NT2/D1 (cell line): Measurements from ENCODE around the gene CLSTN2.

Source experiments
- SUZ12 ChIP-seq: IDR thresholded peaks from 2 replicates; pipeline ENCODE4 v1.6.1; 2011; ENCODE audit not compliant: insufficient read length, insufficient read depth; ENCODE audit errors: extremely low read depth
- YY1 ChIP-seq: IDR thresholded peaks from 2 replicates; pipeline ENCODE4 v1.6.1; 2011; ENCODE audit not compliant: insufficient read length, insufficient read depth
- ZNF274 ChIP-seq: IDR thresholded peaks from 2 replicates; pipeline ENCODE4 v1.6.1; 2011; ENCODE audit warnings: mild to moderate bottlenecking, low read depth, low read length

- TF ChIP-seq YY1 (no peak), ZNF274 (no peak), SUZ12 (no peak)
Observed at GRCh38 chr3:140035871-140036270, 100.9 kb downstream of the CLSTN2 start.
